Lower leg skin (tissue), 4 donors: ENCODE results near the gene MBOAT1. TPM values are rescaled to one million over a fixed set of nuclear protein-coding genes. Genes with fewer than 3 reads are reported as not detected.

Source experiments
- DNase-seq, 2 donors: peaks; one replicate each; pipeline ENCODE4 v3.0.0-alpha.2; 2019; ENCODE audit warnings: low spot score in 2 of 2
- H3K4me3 ChIP-seq: fragments of 200-600 bp; sonication (generic); 2 replicates; pipeline ENCODE4 v1.5.1; 2017; ENCODE audit warnings: mild to moderate bottlenecking, low read depth; ENCODE audit not compliant: poor library complexity, severe bottlenecking
- CTCF ChIP-seq, 3 donors: fragments of 450-650 bp; IDR thresholded peaks; one replicate each; pipeline ENCODE4 v1.5.1; 2016; ENCODE audit warnings: antibody characterized with exemption in 3 of 3, mild to moderate bottlenecking in 3 of 3, moderate library complexity in 2 of 3
- POLR2A ChIP-seq, 2 donors: fragments of 450-650 bp; IDR thresholded peaks; one replicate each; pipeline ENCODE4 v1.6.1; 2016 to 2017; ENCODE audit warnings: antibody characterized with exemption in 2 of 2, mild to moderate bottlenecking in 1 of 2, moderate library complexity in 1 of 2
- WGBS, 2 donors: methylation state at CpG; one replicate each; pipeline ENCODE4 v1.1.5; 2018; 5-methylcytosine and 5-hydroxymethylcytosine counted together
- intact Hi-C: fragments of 100-400 bp; cut with DNase I; formaldehyde crosslinking; loops from one replicate; pipeline ENCODE4 v1.15.0; 2023; ENCODE audit warnings: low total_unique reads
- total RNA-seq, 4 donors: library from RNA; depleted of rRNA; stranded (reverse); fragments of >200 nt; gene quantifications; one replicate each; pipeline ENCODE4 v1.1.0, GENCODE V29; 2016

MBOAT1 gene
- total RNA-seq, 4 donors from 2014 or later = 5.8 to 8.2 (median 6.6) TPM

- WGBS, 2 donors = 85 to 89% methylated on average over 4 of the region's 4 CpGs
- no peak overlapping the region for H3K4me3 ChIP-seq
- TF ChIP-seq POLR2A (IDR thresholded peaks at IDR 0.05) = no peak
- no peak for TF ChIP-seq CTCF (IDR thresholded peaks at IDR 0.05)
- intact Hi-C loops = no loop called here
- DNase-seq = no peak
Measured at GRCh38 chr6:20230401-20231119, 18.3 kb upstream of the MBOAT1 start.

GRCh38 chr6:20229881-20230280 lies 17.6 kb upstream of the MBOAT1 start:
- TF ChIP-seq POLR2A (IDR thresholded peaks at IDR 0.05) (no peak), CTCF (IDR thresholded peaks at IDR 0.05) (no peak)
- 94% methylated on average over 4 of the region's 4 CpGs for WGBS, 2 donors
- intact Hi-C loops = no loop called here
- no peak for DNase-seq
- no peak overlapping the region for H3K4me3 ChIP-seq

GRCh38 chr6:20227350-20227749 lies 15.1 kb upstream of the MBOAT1 start:
- intact Hi-C loops = no loop called here
- DNase-seq = no peak
- TF ChIP-seq CTCF (IDR thresholded peaks at IDR 0.05) = no peak
- no peak for TF ChIP-seq POLR2A (IDR thresholded peaks at IDR 0.05)
- WGBS, 2 donors = 84 to 89% methylated on average over 2 of the region's 2 CpGs
- no peak overlapping the region for H3K4me3 ChIP-seq

GRCh38 chr6:20223141-20223540 lies 10.9 kb upstream of the MBOAT1 start:
- WGBS, 2 donors = 82 to 83% methylated on average over 1 of the region's 1 CpG
- intact Hi-C loops = no loop called here
- DNase-seq = no peak
- H3K4me3 ChIP-seq = no peak overlapping the region
- no peak for TF ChIP-seq POLR2A (IDR thresholded peaks at IDR 0.05)
- TF ChIP-seq CTCF (IDR thresholded peaks at IDR 0.05) = no peak

GRCh38 chr6:20221421-20221820 lies 9.2 kb upstream of the MBOAT1 start:
- no peak overlapping the region for H3K4me3 ChIP-seq
- intact Hi-C loops = no loop called here
- 74 to 78% methylated on average over 3 of the region's 3 CpGs for WGBS, 2 donors
- DNase-seq = no peak
- TF ChIP-seq POLR2A (IDR thresholded peaks at IDR 0.05) = no peak
- TF ChIP-seq CTCF (IDR thresholded peaks at IDR 0.05) = no peak

- intact Hi-C loops = no loop called here
Measured at GRCh38 chr6:20220359-20220758, 8.1 kb upstream of the MBOAT1 start.

More at GRCh38 chr6:20220359-20220758, 8.1 kb upstream of the MBOAT1 start:
- WGBS, 2 donors = 71 to 79% methylated on average over 3 of the region's 3 CpGs
- no peak for DNase-seq
- TF ChIP-seq POLR2A (IDR thresholded peaks at IDR 0.05) (no peak), CTCF (IDR thresholded peaks at IDR 0.05) (no peak)
- no peak overlapping the region for H3K4me3 ChIP-seq
